ENCODE data around the gene LRRC10B.

LRRC10B gene

GRCh38 chr11:61507012-61507768, 1.4 kb upstream of the LRRC10B start:
- no peak for TF ChIP-seq CTCF (IDR thresholded peaks at IDR 0.05)
- H3K27me3 ChIP-seq, result peaks cover 84% of the 10 kb centered on the region
- peaks cover 6 to 8% of the 10 kb centered on the region in 2 experiments for H3K4me1 ChIP-seq (ENCODE audit: control insufficient read depth in 1 of 2, insufficient read depth in 1 of 2, low read depth in 1 of 2, low read length in 1 of 2)
- H3K4me3 ChIP-seq (ENCODE audit: low read depth in 1 of 2, low read length in 1 of 2), result no peak overlapping the region
- no peak overlapping the region for H3K27ac ChIP-seq
- H3K36me3 ChIP-seq, result no peaks in the 10 kb centered on the region
- no peaks in the 10 kb centered on the region for H3K9me3 ChIP-seq

GRCh38 chr11:61509043-61510029, 787 bp downstream of the LRRC10B start:
- peaks cover 97% of the 10 kb centered on the region for H3K27me3 ChIP-seq
- H3K4me3 ChIP-seq (ENCODE audit: low read depth in 1 of 2, low read length in 1 of 2), result no peak overlapping the region

GRCh38 chr11:61510166-61510919, 1.8 kb downstream of the LRRC10B start:
- TF ChIP-seq CTCF (IDR thresholded peaks at IDR 0.05), result no peak
- Histone ChIP-seq H3K36me3 (no peaks in the 10 kb centered on the region), H3K27me3 (peaks cover 90% of the 10 kb centered on the region), H3K9me3 (no peaks in the 10 kb centered on the region), H3K27ac (no peak overlapping the region), H3K4me3 (ENCODE audit: low read depth in 1 of 2, low read length in 1 of 2) (no peak overlapping the region), H3K4me1 (ENCODE audit: control insufficient read depth in 1 of 2, insufficient read depth in 1 of 2, low read depth in 1 of 2, low read length in 1 of 2) (peaks cover 6 to 8% of the 10 kb centered on the region in 2 experiments)

More at GRCh38 chr11:61509043-61510029, 787 bp downstream of the LRRC10B start:
- TF ChIP-seq CTCF (IDR thresholded peaks at IDR 0.05), result no peak
- Histone ChIP-seq H3K36me3 (no peaks in the 10 kb centered on the region), H3K27ac (no peak overlapping the region), H3K9me3 (no peaks in the 10 kb centered on the region), H3K4me1 (ENCODE audit: control insufficient read depth in 1 of 2, insufficient read depth in 1 of 2, low read depth in 1 of 2, low read length in 1 of 2) (peaks cover 6 to 8% of the 10 kb centered on the region in 2 experiments)

- TF ChIP-seq CTCF (IDR thresholded peaks at IDR 0.05), result no peak
- Histone ChIP-seq H3K27ac (no peak overlapping the region), H3K27me3 (peaks cover 84% of the 10 kb centered on the region), H3K9me3 (no peaks in the 10 kb centered on the region), H3K4me3 (ENCODE audit: low read depth in 1 of 2, low read length in 1 of 2) (no peak overlapping the region), H3K4me1 (ENCODE audit: control insufficient read depth in 1 of 2, insufficient read depth in 1 of 2, low read depth in 1 of 2, low read length in 1 of 2) (peaks cover 6 to 8% of the 10 kb centered on the region in 2 experiments), H3K36me3 (no peaks in the 10 kb centered on the region)
These were observed 2.4 kb downstream of the LRRC10B start for GRCh38 chr11:61510974-61511373.

- Histone ChIP-seq H3K4me1 (ENCODE audit: control insufficient read depth in 1 of 2, insufficient read depth in 1 of 2, low read depth in 1 of 2, low read length in 1 of 2) (peaks cover 7 to 8% of the 10 kb centered on the region in 2 experiments), H3K27me3 (peaks cover 84% of the 10 kb centered on the region), H3K4me3 (ENCODE audit: low read depth in 1 of 2, low read length in 1 of 2) (no peak overlapping the region), H3K27ac (no peak overlapping the region), H3K36me3 (no peaks in the 10 kb centered on the region), H3K9me3 (no peaks in the 10 kb centered on the region)
- no peak for TF ChIP-seq CTCF (IDR thresholded peaks at IDR 0.05)
These were observed 2.8 kb downstream of the LRRC10B start for GRCh38 chr11:61511383-61511782.
